Chondrocyte (in vitro differentiated cells): Measurements from ENCODE around the gene YPEL4. TPM values are rescaled to one million over a fixed set of nuclear protein-coding genes. Genes with fewer than 3 reads are reported as not detected.

Experiments
- DNase-seq: peaks from one replicate; pipeline ENCODE4 v3.0.0; 2021; ENCODE audit warnings: mixed read lengths, low spot score
- H3K27ac Mint-ChIP-seq: one replicate; pipeline ENCODE4 v1.8.0; 2021; ENCODE audit warnings: mild to moderate bottlenecking, moderate library complexity, mixed read lengths; ENCODE audit not compliant: unreplicated experiment
- H3K27me3 Mint-ChIP-seq: 2 replicates; pipeline ENCODE4 v1.8.0; 2021; ENCODE audit warnings: low read depth, mixed read lengths
- H3K36me3 Mint-ChIP-seq: 2 replicates; pipeline ENCODE4 v1.8.0; 2021; ENCODE audit warnings: low read depth, mixed read lengths
- H3K4me1 Mint-ChIP-seq: 2 replicates; pipeline ENCODE4 v1.8.0; 2021; ENCODE audit warnings: low read depth, mild to moderate bottlenecking, mixed read lengths
- H3K4me3 Mint-ChIP-seq: one replicate; pipeline ENCODE4 v1.8.0; 2021; ENCODE audit warnings: mild to moderate bottlenecking, moderate library complexity, mixed read lengths; ENCODE audit not compliant: unreplicated experiment
- H3K9me3 Mint-ChIP-seq: 2 replicates; pipeline ENCODE4 v1.8.0; 2021; ENCODE audit warnings: low read depth, mixed read lengths
- total RNA-seq: library from RNA; stranded (reverse); gene quantifications from 3 replicates; pipeline ENCODE4 v1.2.1, GENCODE V29; 2021
- TF ChIP-seq, protein P1 (sequence below): fragments of 200-600 bp; sonication (generic); IDR thresholded peaks from 2 replicates; pipeline ENCODE4 v1.5.0; 2021; ENCODE audit warnings: antibody characterized with exemption, mild to moderate bottlenecking, moderate library complexity

Gene YPEL4
- total RNA-seq, 1 donor from 2014 or later = not detected

DNA sequence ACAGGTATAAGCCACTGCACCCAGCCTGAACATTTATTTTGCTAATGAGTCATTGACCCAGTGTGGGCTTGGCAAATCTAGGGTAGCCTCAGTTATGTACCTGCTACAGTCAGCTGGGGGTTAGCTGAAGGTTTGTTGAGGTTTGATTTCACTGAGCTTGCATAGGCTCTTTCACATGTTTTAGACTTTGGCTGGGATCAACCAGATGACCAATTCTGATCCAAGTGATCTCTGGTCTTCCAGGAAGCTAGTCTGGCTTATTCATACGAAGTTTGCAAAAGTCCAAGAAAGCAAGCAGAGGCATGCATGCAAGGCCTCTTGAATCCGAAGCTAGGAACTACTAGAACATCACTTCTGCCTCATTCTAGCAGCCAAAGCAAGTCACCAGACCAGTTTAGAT lies 31.3 kb downstream of the YPEL4 start:
- no peak overlapping the region for H3K27ac Mint-ChIP-seq
- DNase-seq = no peak
- H3K36me3 Mint-ChIP-seq = no peaks in the 10 kb centered on the region
- no peak overlapping the region for H3K4me3 Mint-ChIP-seq
- H3K9me3 Mint-ChIP-seq = no peaks in the 10 kb centered on the region
- peaks cover 8% of the 10 kb centered on the region for H3K27me3 Mint-ChIP-seq
- H3K4me1 Mint-ChIP-seq = no peaks in the 10 kb centered on the region
- TF ChIP-seq, protein P1, sequence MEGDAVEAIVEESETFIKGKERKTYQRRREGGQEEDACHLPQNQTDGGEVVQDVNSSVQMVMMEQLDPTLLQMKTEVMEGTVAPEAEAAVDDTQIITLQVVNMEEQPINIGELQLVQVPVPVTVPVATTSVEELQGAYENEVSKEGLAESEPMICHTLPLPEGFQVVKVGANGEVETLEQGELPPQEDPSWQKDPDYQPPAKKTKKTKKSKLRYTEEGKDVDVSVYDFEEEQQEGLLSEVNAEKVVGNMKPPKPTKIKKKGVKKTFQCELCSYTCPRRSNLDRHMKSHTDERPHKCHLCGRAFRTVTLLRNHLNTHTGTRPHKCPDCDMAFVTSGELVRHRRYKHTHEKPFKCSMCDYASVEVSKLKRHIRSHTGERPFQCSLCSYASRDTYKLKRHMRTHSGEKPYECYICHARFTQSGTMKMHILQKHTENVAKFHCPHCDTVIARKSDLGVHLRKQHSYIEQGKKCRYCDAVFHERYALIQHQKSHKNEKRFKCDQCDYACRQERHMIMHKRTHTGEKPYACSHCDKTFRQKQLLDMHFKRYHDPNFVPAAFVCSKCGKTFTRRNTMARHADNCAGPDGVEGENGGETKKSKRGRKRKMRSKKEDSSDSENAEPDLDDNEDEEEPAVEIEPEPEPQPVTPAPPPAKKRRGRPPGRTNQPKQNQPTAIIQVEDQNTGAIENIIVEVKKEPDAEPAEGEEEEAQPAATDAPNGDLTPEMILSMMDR = no peak

DNA sequence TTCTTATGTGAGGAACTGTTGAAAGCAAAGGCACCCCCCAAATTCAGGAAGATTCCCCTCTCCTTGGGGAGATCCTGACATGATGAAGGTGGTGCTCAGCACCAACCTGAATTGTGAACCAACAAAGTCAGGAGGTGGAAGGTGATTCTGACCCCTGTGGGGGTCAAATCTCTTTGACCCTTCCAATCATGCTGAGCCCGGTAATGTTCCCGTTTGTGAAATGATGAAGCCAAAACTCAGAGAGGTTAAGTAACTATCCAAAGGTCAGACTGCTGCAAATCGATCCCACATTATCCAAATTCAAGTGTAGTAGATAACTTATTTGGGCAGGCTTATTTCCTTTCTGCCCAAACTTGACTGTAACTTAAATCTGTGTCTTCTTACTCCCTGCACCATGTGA lies 33.1 kb downstream of the YPEL4 start:
- no peak overlapping the region for H3K27ac Mint-ChIP-seq
- H3K27me3 Mint-ChIP-seq = peaks cover 10% of the 10 kb centered on the region
- DNase-seq = no peak
- H3K4me3 Mint-ChIP-seq = no peak overlapping the region
- TF ChIP-seq, protein P1 = no peak
- no peaks in the 10 kb centered on the region for H3K36me3 Mint-ChIP-seq
- H3K9me3 Mint-ChIP-seq = no peaks in the 10 kb centered on the region
- H3K4me1 Mint-ChIP-seq = no peaks in the 10 kb centered on the region

DNA sequence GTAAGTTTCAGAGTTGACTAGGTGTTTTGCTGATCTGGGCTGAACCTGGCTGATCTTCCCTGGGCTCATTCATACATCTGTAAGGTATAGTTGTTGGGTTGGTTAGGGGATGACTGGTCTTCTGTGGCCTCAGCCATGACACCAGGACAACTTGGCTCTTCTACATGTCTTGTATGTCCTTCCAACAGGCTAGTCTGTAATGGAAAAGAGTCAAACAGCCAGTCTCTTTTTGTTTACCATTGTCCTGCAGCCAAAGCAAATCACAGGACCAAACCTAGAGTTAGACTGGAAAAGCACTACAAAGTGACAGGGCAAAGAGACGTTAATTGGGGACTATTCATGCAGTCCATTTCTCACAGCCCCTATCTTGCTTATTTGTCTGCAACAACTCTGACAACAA lies 34.4 kb downstream of the YPEL4 start:
- Mint-ChIP-seq H3K4me1 (no peaks in the 10 kb centered on the region), H3K27me3 (peaks cover 7% of the 10 kb centered on the region), H3K4me3 (no peak overlapping the region), H3K9me3 (no peaks in the 10 kb centered on the region), H3K36me3 (no peaks in the 10 kb centered on the region), H3K27ac (no peak overlapping the region)
- no peak for DNase-seq
- TF ChIP-seq, protein P1 = no peak

DNA sequence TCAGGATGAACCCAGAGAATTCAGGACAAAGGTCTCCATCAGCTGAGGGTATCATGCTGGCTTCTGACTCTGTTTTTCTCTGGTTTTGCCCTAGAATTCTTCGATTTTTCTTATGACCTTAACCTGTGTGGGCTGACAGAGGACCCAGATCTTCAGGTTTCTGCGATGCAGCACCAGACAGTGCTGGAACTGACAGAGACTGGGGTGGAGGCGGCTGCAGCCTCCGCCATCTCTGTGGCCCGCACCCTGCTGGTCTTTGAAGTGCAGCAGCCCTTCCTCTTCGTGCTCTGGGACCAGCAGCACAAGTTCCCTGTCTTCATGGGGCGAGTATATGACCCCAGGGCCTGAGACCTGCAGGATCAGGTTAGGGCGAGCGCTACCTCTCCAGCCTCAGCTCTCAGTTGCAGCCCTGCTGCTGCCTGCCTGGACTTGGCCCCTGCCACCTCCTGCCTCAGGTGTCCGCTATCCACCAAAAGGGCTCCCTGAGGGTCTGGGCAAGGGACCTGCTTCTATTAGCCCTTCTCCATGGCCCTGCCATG lies 35.4 kb downstream of the YPEL4 start:
- H3K4me3 Mint-ChIP-seq = no peak overlapping the region
- no peak overlapping the region for H3K27ac Mint-ChIP-seq
- H3K36me3 Mint-ChIP-seq = no peaks in the 10 kb centered on the region
- no peaks in the 10 kb centered on the region for H3K4me1 Mint-ChIP-seq
- TF ChIP-seq, protein P1 = no peak
- no peak for DNase-seq
- peaks cover 11% of the 10 kb centered on the region for H3K27me3 Mint-ChIP-seq
- no peaks in the 10 kb centered on the region for H3K9me3 Mint-ChIP-seq

DNA sequence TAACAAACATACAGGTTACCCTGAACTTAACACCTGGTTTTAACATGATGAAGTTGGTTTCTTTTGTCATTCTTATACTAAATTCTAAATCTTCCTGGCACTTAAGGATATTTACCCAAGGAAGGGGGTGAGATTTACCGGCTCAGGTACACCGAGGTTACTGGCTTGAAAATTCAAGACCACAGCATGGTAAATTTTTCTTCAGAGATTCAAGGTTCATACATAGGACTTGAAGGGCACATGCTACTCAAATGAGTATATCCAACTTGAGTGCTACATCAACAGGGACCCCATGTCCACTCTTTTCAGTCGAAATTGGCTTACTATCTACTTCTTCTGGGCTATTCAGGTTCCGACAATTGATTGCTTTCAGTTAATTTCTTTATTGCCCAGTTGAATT lies 39.5 kb downstream of the YPEL4 start:
- Mint-ChIP-seq H3K9me3 (no peaks in the 10 kb centered on the region), H3K4me1 (no peaks in the 10 kb centered on the region), H3K27ac (no peak overlapping the region), H3K27me3 (peaks cover 15% of the 10 kb centered on the region), H3K4me3 (no peak overlapping the region), H3K36me3 (no peaks in the 10 kb centered on the region)
- no peak for DNase-seq
- TF ChIP-seq, protein P1 = no peak
